ENCODE data around the gene MEGF11.

The MEGF11 gene

GRCh38 chr15:66138096-66138783, 115.3 kb downstream of the MEGF11 start:
- no peaks in the 10 kb centered on the region for H3K27me3 ChIP-seq (ENCODE audit: control insufficient read depth in 1 of 2, insufficient read depth in 2 of 2, low read length in 2 of 2)
- H3K4me1 ChIP-seq (ENCODE audit: control insufficient read depth in 1 of 2, insufficient read depth in 2 of 2, low read length in 2 of 2) = no peaks in the 10 kb centered on the region
- no peaks in the 10 kb centered on the region for H3K9me3 ChIP-seq (ENCODE audit: control insufficient read depth in 1 of 2, low read length in 2 of 2)
- H3K4me3 ChIP-seq (ENCODE audit: low read depth in 1 of 2, low read length in 2 of 2) = no peak overlapping the region
- H3K9ac ChIP-seq (ENCODE audit: low read depth in 1 of 2, low read length in 2 of 2) = no peak overlapping the region
- H3K36me3 ChIP-seq (ENCODE audit: control insufficient read depth in 1 of 2, insufficient read depth in 2 of 2, low read length in 2 of 2) = no peaks in the 10 kb centered on the region
- no peak overlapping the region for H3K27ac ChIP-seq (ENCODE audit: low read depth, low read length)

- no peaks in the 10 kb centered on the region for H3K27me3 ChIP-seq (ENCODE audit: control insufficient read depth in 1 of 2, insufficient read depth in 2 of 2, low read length in 2 of 2)
- H3K4me1 ChIP-seq (ENCODE audit: control insufficient read depth in 1 of 2, insufficient read depth in 2 of 2, low read length in 2 of 2) = no peaks in the 10 kb centered on the region
- no peaks in the 10 kb centered on the region for H3K9me3 ChIP-seq (ENCODE audit: control insufficient read depth in 1 of 2, low read length in 2 of 2)
- no peak overlapping the region for H3K27ac ChIP-seq (ENCODE audit: low read depth, low read length)
- no peak overlapping the region for H3K4me3 ChIP-seq (ENCODE audit: low read depth in 1 of 2, low read length in 2 of 2)
- no peak overlapping the region for H3K9ac ChIP-seq (ENCODE audit: low read depth in 1 of 2, low read length in 2 of 2)
- no peaks in the 10 kb centered on the region for H3K36me3 ChIP-seq (ENCODE audit: control insufficient read depth in 1 of 2, insufficient read depth in 2 of 2, low read length in 2 of 2)
These were observed 116.6 kb downstream of the MEGF11 start for GRCh38 chr15:66136948-66137347.

- Histone ChIP-seq H3K9ac (ENCODE audit: low read depth in 1 of 2, low read length in 2 of 2) (no peak overlapping the region), H3K36me3 (ENCODE audit: control insufficient read depth in 1 of 2, insufficient read depth in 2 of 2, low read length in 2 of 2) (no peaks in the 10 kb centered on the region), H3K9me3 (ENCODE audit: control insufficient read depth in 1 of 2, low read length in 2 of 2) (no peaks in the 10 kb centered on the region), H3K27ac (ENCODE audit: low read depth, low read length) (no peak overlapping the region), H3K4me3 (ENCODE audit: low read depth in 1 of 2, low read length in 2 of 2) (no peak overlapping the region), H3K4me1 (ENCODE audit: control insufficient read depth in 1 of 2, insufficient read depth in 2 of 2, low read length in 2 of 2) (no peaks in the 10 kb centered on the region), H3K27me3 (ENCODE audit: control insufficient read depth in 1 of 2, insufficient read depth in 2 of 2, low read length in 2 of 2) (no peaks in the 10 kb centered on the region)
These were observed 117.9 kb downstream of the MEGF11 start for GRCh38 chr15:66135664-66136063.

GRCh38 chr15:66134284-66134683, 119.3 kb downstream of the MEGF11 start:
- no peaks in the 10 kb centered on the region for H3K27me3 ChIP-seq (ENCODE audit: control insufficient read depth in 1 of 2, insufficient read depth in 2 of 2, low read length in 2 of 2)
- no peak overlapping the region for H3K4me3 ChIP-seq (ENCODE audit: low read depth in 1 of 2, low read length in 2 of 2)
- H3K9ac ChIP-seq (ENCODE audit: low read depth in 1 of 2, low read length in 2 of 2) = no peak overlapping the region
- no peaks in the 10 kb centered on the region for H3K9me3 ChIP-seq (ENCODE audit: control insufficient read depth in 1 of 2, low read length in 2 of 2)
- no peaks in the 10 kb centered on the region for H3K36me3 ChIP-seq (ENCODE audit: control insufficient read depth in 1 of 2, insufficient read depth in 2 of 2, low read length in 2 of 2)
- H3K27ac ChIP-seq (ENCODE audit: low read depth, low read length) = no peak overlapping the region
- H3K4me1 ChIP-seq (ENCODE audit: control insufficient read depth in 1 of 2, insufficient read depth in 2 of 2, low read length in 2 of 2) = no peaks in the 10 kb centered on the region

- Histone ChIP-seq H3K9me3 (ENCODE audit: control insufficient read depth in 1 of 2, low read length in 2 of 2) (no peaks in the 10 kb centered on the region), H3K27ac (ENCODE audit: low read depth, low read length) (no peak overlapping the region), H3K9ac (ENCODE audit: low read depth in 1 of 2, low read length in 2 of 2) (no peak overlapping the region), H3K4me1 (ENCODE audit: control insufficient read depth in 1 of 2, insufficient read depth in 2 of 2, low read length in 2 of 2) (no peaks in the 10 kb centered on the region), H3K27me3 (ENCODE audit: control insufficient read depth in 1 of 2, insufficient read depth in 2 of 2, low read length in 2 of 2) (no peaks in the 10 kb centered on the region), H3K4me3 (ENCODE audit: low read depth in 1 of 2, low read length in 2 of 2) (no peak overlapping the region), H3K36me3 (ENCODE audit: control insufficient read depth in 1 of 2, insufficient read depth in 2 of 2, low read length in 2 of 2) (no peaks in the 10 kb centered on the region)
These were observed 120.2 kb downstream of the MEGF11 start for GRCh38 chr15:66133247-66133885.

- no peaks in the 10 kb centered on the region for H3K27me3 ChIP-seq (ENCODE audit: control insufficient read depth in 1 of 2, insufficient read depth in 2 of 2, low read length in 2 of 2)
- H3K27ac ChIP-seq (ENCODE audit: low read depth, low read length) = no peak overlapping the region
- H3K9ac ChIP-seq (ENCODE audit: low read depth in 1 of 2, low read length in 2 of 2) = no peak overlapping the region
- H3K9me3 ChIP-seq (ENCODE audit: control insufficient read depth in 1 of 2, low read length in 2 of 2) = no peaks in the 10 kb centered on the region
- H3K4me1 ChIP-seq (ENCODE audit: control insufficient read depth in 1 of 2, insufficient read depth in 2 of 2, low read length in 2 of 2) = no peaks in the 10 kb centered on the region
- H3K4me3 ChIP-seq (ENCODE audit: low read depth in 1 of 2, low read length in 2 of 2) = no peak overlapping the region
- H3K36me3 ChIP-seq (ENCODE audit: control insufficient read depth in 1 of 2, insufficient read depth in 2 of 2, low read length in 2 of 2) = no peaks in the 10 kb centered on the region
These were observed 121.2 kb downstream of the MEGF11 start for GRCh38 chr15:66132251-66132816.

GRCh38 chr15:66131831-66132230, 121.7 kb downstream of the MEGF11 start:
- H3K27me3 ChIP-seq (ENCODE audit: control insufficient read depth in 1 of 2, insufficient read depth in 2 of 2, low read length in 2 of 2) = no peaks in the 10 kb centered on the region
- H3K9me3 ChIP-seq (ENCODE audit: control insufficient read depth in 1 of 2, low read length in 2 of 2) = no peaks in the 10 kb centered on the region
- no peaks in the 10 kb centered on the region for H3K36me3 ChIP-seq (ENCODE audit: control insufficient read depth in 1 of 2, insufficient read depth in 2 of 2, low read length in 2 of 2)
- no peak overlapping the region for H3K4me3 ChIP-seq (ENCODE audit: low read depth in 1 of 2, low read length in 2 of 2)
- H3K27ac ChIP-seq (ENCODE audit: low read depth, low read length) = no peak overlapping the region
- no peak overlapping the region for H3K9ac ChIP-seq (ENCODE audit: low read depth in 1 of 2, low read length in 2 of 2)
- H3K4me1 ChIP-seq (ENCODE audit: control insufficient read depth in 1 of 2, insufficient read depth in 2 of 2, low read length in 2 of 2) = no peaks in the 10 kb centered on the region

- no peaks in the 10 kb centered on the region for H3K9me3 ChIP-seq (ENCODE audit: control insufficient read depth in 1 of 2, low read length in 2 of 2)
- H3K4me1 ChIP-seq (ENCODE audit: control insufficient read depth in 1 of 2, insufficient read depth in 2 of 2, low read length in 2 of 2) = no peaks in the 10 kb centered on the region
- H3K36me3 ChIP-seq (ENCODE audit: control insufficient read depth in 1 of 2, insufficient read depth in 2 of 2, low read length in 2 of 2) = no peaks in the 10 kb centered on the region
- H3K27me3 ChIP-seq (ENCODE audit: control insufficient read depth in 1 of 2, insufficient read depth in 2 of 2, low read length in 2 of 2) = no peaks in the 10 kb centered on the region
- no peak overlapping the region for H3K9ac ChIP-seq (ENCODE audit: low read depth in 1 of 2, low read length in 2 of 2)
- no peak overlapping the region for H3K27ac ChIP-seq (ENCODE audit: low read depth, low read length)
- H3K4me3 ChIP-seq (ENCODE audit: low read depth in 1 of 2, low read length in 2 of 2) = no peak overlapping the region
These were observed 122.3 kb downstream of the MEGF11 start for GRCh38 chr15:66131200-66131599.

- Histone ChIP-seq H3K9me3 (ENCODE audit: control insufficient read depth in 1 of 2, low read length in 2 of 2) (no peaks in the 10 kb centered on the region), H3K36me3 (ENCODE audit: control insufficient read depth in 1 of 2, insufficient read depth in 2 of 2, low read length in 2 of 2) (no peaks in the 10 kb centered on the region), H3K27ac (ENCODE audit: low read depth, low read length) (no peak overlapping the region), H3K27me3 (ENCODE audit: control insufficient read depth in 1 of 2, insufficient read depth in 2 of 2, low read length in 2 of 2) (no peaks in the 10 kb centered on the region), H3K4me1 (ENCODE audit: control insufficient read depth in 1 of 2, insufficient read depth in 2 of 2, low read length in 2 of 2) (no peaks in the 10 kb centered on the region), H3K9ac (ENCODE audit: low read depth in 1 of 2, low read length in 2 of 2) (no peak overlapping the region), H3K4me3 (ENCODE audit: low read depth in 1 of 2, low read length in 2 of 2) (no peak overlapping the region)
These were observed 123.0 kb downstream of the MEGF11 start for GRCh38 chr15:66130496-66131034.

GRCh38 chr15:66129586-66129985, 124.0 kb downstream of the MEGF11 start:
- no peak overlapping the region for H3K27ac ChIP-seq (ENCODE audit: low read depth, low read length)
- H3K9ac ChIP-seq (ENCODE audit: low read depth in 1 of 2, low read length in 2 of 2) = no peak overlapping the region
- peaks cover 0 to 2% of the 10 kb centered on the region in 2 donors for H3K27me3 ChIP-seq (ENCODE audit: control insufficient read depth in 1 of 2, insufficient read depth in 2 of 2, low read length in 2 of 2)
- H3K4me1 ChIP-seq (ENCODE audit: control insufficient read depth in 1 of 2, insufficient read depth in 2 of 2, low read length in 2 of 2) = no peaks in the 10 kb centered on the region
- H3K9me3 ChIP-seq (ENCODE audit: control insufficient read depth in 1 of 2, low read length in 2 of 2) = no peaks in the 10 kb centered on the region
- no peak overlapping the region for H3K4me3 ChIP-seq (ENCODE audit: low read depth in 1 of 2, low read length in 2 of 2)
- H3K36me3 ChIP-seq (ENCODE audit: control insufficient read depth in 1 of 2, insufficient read depth in 2 of 2, low read length in 2 of 2) = no peaks in the 10 kb centered on the region
